B cell (primary cell): ENCODE results near the gene COMT. TPM values are rescaled to one million over a fixed set of nuclear protein-coding genes. Genes with fewer than 3 reads are reported as not detected.

Source experiments
- ATAC-seq: fragments of 200-7000 bp; cut with Tn5 transposase; one replicate; pipeline ENCODE4 v1.10.0; 2021; ENCODE audit warnings: low read depth, mild to moderate bottlenecking, moderate number of reproducible peaks, moderate library complexity
- CTCF ChIA-PET: fragments of 350-600 bp; sonication (Branson Sonifier 250); formaldehyde crosslinking; loops from one replicate; lab custom pipeline; 2021; ENCODE audit warnings: antibody characterized with exemption, inconsistent platforms; lab: Charles Lee
- POLR2A ChIA-PET: fragments of 350-600 bp; sonication (Branson Sonifier 250); formaldehyde crosslinking; loops from one replicate; lab custom pipeline; 2021; ENCODE audit warnings: antibody characterized with exemption; lab: Charles Lee
- DNase-seq: peaks from one replicate; pipeline ENCODE4 v3.0.0; 2013
- H2AFZ ChIP-seq: 2 replicates; pipeline ENCODE4 v1.6.1; 2012; ENCODE audit warnings: mild to moderate bottlenecking, low read depth, low read length; ENCODE audit not compliant: insufficient read depth, poor library complexity, severe bottlenecking
- H3K27ac ChIP-seq, 2 donors: 1 replicate in 1 of 2; 2 replicates in 1 of 2; pipeline ENCODE4 v1.5.1; 2012 to 2013; ENCODE audit warnings: low read length in 2 of 2, mild to moderate bottlenecking in 2 of 2, moderate library complexity in 1 of 2
- H3K27me3 ChIP-seq, 4 experiments: fragments of 200-600 bp in 1 of 4; sonication (generic) in 1 of 4; replicated peaks in 1 of 4; 1 replicate in 2 of 4; 2 replicates in 2 of 4; pipeline versions ENCODE4 v1.6.1 to v1.7.0; 2013 to 2016; ENCODE audit warnings: low read length in 3 of 4, mild to moderate bottlenecking in 2 of 4, mixed read lengths in 1 of 4, moderate library complexity in 1 of 4; ENCODE audit not compliant: insufficient read depth in 4 of 4, control insufficient read depth in 3 of 4; ENCODE audit errors: control extremely low read depth in 1 of 4
- H3K36me3 ChIP-seq, 2 experiments: replicated peaks in 1 of 2; 1 replicate in 1 of 2; 2 replicates in 1 of 2; pipeline versions ENCODE4 v1.6.1 to v1.7.1; 2013; ENCODE audit warnings: low read length in 1 of 2; ENCODE audit not compliant: insufficient read depth in 2 of 2, control insufficient read depth in 1 of 2; ENCODE audit errors: control extremely low read depth in 1 of 2, extremely low read depth in 1 of 2
- H3K4me1 ChIP-seq, 2 donors: fragments of 200-600 bp in 1 of 2; sonication (generic) in 1 of 2; 1 replicate in 1 of 2; 2 replicates in 1 of 2; pipeline versions ENCODE4 v1.5.1 to v1.6.1; 2013 to 2017; ENCODE audit warnings: low read length in 2 of 2; ENCODE audit not compliant: control insufficient read depth in 2 of 2, insufficient read depth in 2 of 2
- H3K4me2 ChIP-seq: replicated peaks from 2 replicates; pipeline ENCODE3; 2012; ENCODE audit warnings: mild to moderate bottlenecking, low read depth, low read length; ENCODE audit not compliant: poor library complexity, severe bottlenecking
- H3K4me3 ChIP-seq, 5 experiments: fragments of 200-600 bp in 1 of 5; sonication (generic) in 1 of 5; 1 replicate in 3 of 5; 2 replicates in 2 of 5; pipeline versions ENCODE4 v1.5.1 to v1.7.0; 2011 to 2016; ENCODE audit warnings: low read length in 4 of 5, mild to moderate bottlenecking in 4 of 5, low read depth in 2 of 5, control low read depth in 1 of 5, moderate library complexity in 1 of 5; ENCODE audit not compliant: insufficient read depth in 1 of 5; ENCODE audit errors: control extremely low read depth in 1 of 5, extremely low read depth in 1 of 5
- H3K79me2 ChIP-seq: fragments of 200-600 bp; sonication (generic); one replicate; pipeline ENCODE4 v1.6.0; 2016; ENCODE audit warnings: low read length; ENCODE audit not compliant: control insufficient read depth, insufficient read depth
- H3K9ac ChIP-seq: fragments of 200-600 bp; sonication (generic); 2 replicates; pipeline ENCODE4 v1.6.1; 2017; ENCODE audit warnings: mild to moderate bottlenecking, low read length, moderate library complexity
- H3K9me3 ChIP-seq, 3 donors: one replicate each; pipeline versions ENCODE4 v1.6.1 to v1.7.1; 2013; ENCODE audit warnings: low read length in 2 of 3; ENCODE audit not compliant: control insufficient read depth in 2 of 3, insufficient read depth in 1 of 3; ENCODE audit errors: control extremely low read depth in 1 of 3
- H4K20me1 ChIP-seq: 2 replicates; pipeline ENCODE4 v1.6.0; 2012; ENCODE audit warnings: mild to moderate bottlenecking, low read length; ENCODE audit not compliant: insufficient read depth, control insufficient read depth, poor library complexity, severe bottlenecking
- H3K27ac Mint-ChIP-seq: one replicate; pipeline ENCODE4 v1.8.0; 2021; ENCODE audit warnings: mixed read lengths
- H3K27me3 Mint-ChIP-seq: one replicate; pipeline ENCODE4 v1.8.0; 2021; ENCODE audit warnings: mixed read lengths
- H3K4me1 Mint-ChIP-seq: one replicate; pipeline ENCODE4 v1.8.0; 2021; ENCODE audit warnings: mixed read lengths
- H3K4me3 Mint-ChIP-seq: one replicate; pipeline ENCODE4 v1.8.0; 2021; ENCODE audit warnings: mixed read lengths
- H3K9me3 Mint-ChIP-seq: one replicate; pipeline ENCODE4 v1.8.0; 2022; ENCODE audit warnings: mixed read lengths; ENCODE audit not compliant: insufficient read depth
- CTCF ChIP-seq: fragments of 200-600 bp; IDR thresholded peaks from one replicate; pipeline ENCODE4 v1.8.0; 2022; ENCODE audit warnings: antibody characterized with exemption, mild to moderate bottlenecking
- EZH2 ChIP-seq: IDR thresholded peaks from 2 replicates; pipeline ENCODE4 v1.6.1; 2012; ENCODE audit warnings: borderline replicate concordance, low read depth, mild to moderate bottlenecking, moderate library complexity, low read length; ENCODE audit not compliant: insufficient read depth, poor library complexity, severe bottlenecking
- WGBS: methylation state at CpG from one replicate; pipeline ENCODE4 v1.1.5; 2013; ENCODE audit warnings: missing lambda C conversion rate; ENCODE audit not compliant: insufficient coverage; 5-methylcytosine and 5-hydroxymethylcytosine counted together
- intact Hi-C: fragments of 100-400 bp; cut with micrococcal nuclease; formaldehyde crosslinking; loops from one replicate; pipeline ENCODE4 v1.10.0; 2022
- polyA plus RNA-seq: library from polyadenylated mRNA; depleted of rRNA; stranded (reverse); fragments of >200 nt; gene quantifications from 2 replicates; pipeline ENCODE4 v1.2.3, GENCODE V29; 2012
- total RNA-seq, 2 donors: library from RNA; stranded (reverse); fragments of 120-200 nt in 1 of 2; gene quantifications; 1 replicate in 1 of 2; 2 replicates in 1 of 2; pipeline versions ENCODE4 v1.2.3 to v1.2.4, GENCODE V29; 2013 to 2022

COMT gene
- total and polyA plus RNA-seq, 2 donors (not counting 1 experiment from before 2014, with no cell fraction given): 32.6 to 58.3 TPM

GRCh38 chr22:19969141-19969928 is 27.8 kb downstream of the COMT start:
- Histone ChIP-seq H3K4me3 (no peak overlapping the region), H3K4me1 (peaks cover 0 to 4% of the 10 kb centered on the region in 2 donors), H3K27me3 (no peaks in the 10 kb centered on the region), H3K9ac (no peak overlapping the region), H3K79me2 (no peaks in the 10 kb centered on the region), H3K36me3 (peaks cover 0 to 22% of the 10 kb centered on the region in 2 experiments), H2AFZ (no peak overlapping the region), H3K27ac (no peak overlapping the region), H4K20me1 (no peaks in the 10 kb centered on the region), H3K9me3 (no peaks in the 10 kb centered on the region), H3K4me2 (no peak overlapping the region)
- ATAC-seq: no peak
- intact Hi-C loops: no loop called here
- Mint-ChIP-seq H3K4me1 (peaks cover 6% of the 10 kb centered on the region), H3K4me3 (no peak overlapping the region), H3K9me3 (no peaks in the 10 kb centered on the region), H3K27me3 (no peaks in the 10 kb centered on the region), H3K27ac (no peak overlapping the region)
- ChIA-PET POLR2A (no interaction called here), CTCF (interaction anchor here (0.6 to 7.2 kb wide), 10 partner anchors 10 to 719 kb away, joined by 3 to 65 read pairs (median 4); no protein-coding TSS in a partner anchor)
- TF ChIP-seq EZH2 (no peak), CTCF (no peak)
- 96% methylated on average over 11 of the region's 11 CpGs for WGBS
- DNase-seq: no peak

GRCh38 chr22:19970031-19970478 is 28.5 kb downstream of the COMT start:
- no peak overlapping the region for H3K27ac ChIP-seq
- H3K36me3 ChIP-seq: peaks cover 0 to 21% of the 10 kb centered on the region in 2 experiments
- peaks cover 0 to 4% of the 10 kb centered on the region in 2 donors for H3K4me1 ChIP-seq
- POLR2A ChIA-PET: interaction anchor here (0.7 kb wide), 2 partner anchors 50 to 240 kb away, joined by 3 read pairs; no protein-coding TSS in a partner anchor
- ATAC-seq: no peak
- H3K4me2 ChIP-seq: no peak overlapping the region
- intact Hi-C loops: loop anchor here (1.0 to 5.0 kb wide), 5 partner anchors 16 to 162 kb away; partner anchors contain the start of genes DGCR8 and ZDHHC8
- no peak for DNase-seq
- no peaks in the 10 kb centered on the region for H4K20me1 ChIP-seq
- Mint-ChIP-seq H3K4me3 (no peak overlapping the region), H3K27ac (no peak overlapping the region), H3K4me1 (peaks cover 9% of the 10 kb centered on the region), H3K9me3 (no peaks in the 10 kb centered on the region), H3K27me3 (no peaks in the 10 kb centered on the region)
- H3K27me3 ChIP-seq: no peaks in the 10 kb centered on the region
- H3K4me3 ChIP-seq: no peak overlapping the region
- no peak overlapping the region for H3K9ac ChIP-seq
- no peak overlapping the region for H2AFZ ChIP-seq
- H3K79me2 ChIP-seq: no peaks in the 10 kb centered on the region
- no peaks in the 10 kb centered on the region for H3K9me3 ChIP-seq
- 87% methylated on average over 9 of the region's 9 CpGs for WGBS
- CTCF ChIA-PET: interaction anchor here (1.0 to 7.2 kb wide), 12 partner anchors 9 to 314 kb away, joined by 3 to 65 read pairs (median 4); no protein-coding TSS in a partner anchor
- no peak for TF ChIP-seq CTCF
- TF ChIP-seq EZH2: no peak
